Measurements from ENCODE around the gene SIRT5.

Gene SIRT5

DNA sequence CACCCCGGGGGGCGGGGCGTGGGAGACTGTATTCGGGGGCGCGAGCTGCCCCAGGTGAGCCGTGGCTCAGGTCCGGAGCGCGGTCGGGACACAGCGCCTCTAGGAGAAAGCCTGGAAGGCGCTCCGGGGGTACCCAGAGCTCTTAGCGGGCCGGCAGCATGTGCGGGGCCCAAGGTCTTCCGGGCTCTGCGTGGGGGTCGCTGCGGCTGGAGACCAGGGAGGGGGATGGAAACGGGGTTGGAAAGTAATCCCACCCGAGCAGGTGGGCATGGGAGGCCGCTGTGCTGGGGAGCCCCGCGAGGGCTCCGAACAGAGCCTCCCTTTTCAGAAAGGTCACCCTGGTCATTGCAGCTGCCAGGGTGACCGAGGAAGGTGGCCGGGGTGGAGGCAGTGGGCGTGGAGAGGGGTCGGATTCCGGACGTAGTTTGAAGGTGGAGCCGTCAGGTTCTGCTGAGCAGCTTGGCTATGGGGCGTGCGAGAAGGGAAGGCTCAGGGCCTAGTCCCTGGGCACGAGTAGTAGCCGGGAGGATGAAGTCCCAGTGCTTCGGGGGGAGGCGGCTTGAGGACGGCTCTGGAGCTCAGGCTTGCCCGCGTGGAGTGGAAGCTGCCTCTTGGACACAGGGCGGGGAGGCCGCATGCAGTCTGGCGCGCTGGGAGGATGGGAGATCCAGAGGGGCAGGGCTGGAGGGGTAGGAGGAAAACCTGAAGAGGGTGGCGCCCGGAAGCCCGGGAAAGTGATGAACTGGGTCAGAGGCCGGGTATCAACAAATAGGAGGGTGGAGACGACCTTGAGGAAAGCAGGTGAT lies at the start of gene SIRT5:
Gene SIRT5 (plus strand): TSS at position 31 of the 806 bp plus-strand sequence. CDS start 9,510 bp downstream, outside the sequence.
- peak; percentile 71 for DNase-seq (ENCODE audit: low spot score)

DNA sequence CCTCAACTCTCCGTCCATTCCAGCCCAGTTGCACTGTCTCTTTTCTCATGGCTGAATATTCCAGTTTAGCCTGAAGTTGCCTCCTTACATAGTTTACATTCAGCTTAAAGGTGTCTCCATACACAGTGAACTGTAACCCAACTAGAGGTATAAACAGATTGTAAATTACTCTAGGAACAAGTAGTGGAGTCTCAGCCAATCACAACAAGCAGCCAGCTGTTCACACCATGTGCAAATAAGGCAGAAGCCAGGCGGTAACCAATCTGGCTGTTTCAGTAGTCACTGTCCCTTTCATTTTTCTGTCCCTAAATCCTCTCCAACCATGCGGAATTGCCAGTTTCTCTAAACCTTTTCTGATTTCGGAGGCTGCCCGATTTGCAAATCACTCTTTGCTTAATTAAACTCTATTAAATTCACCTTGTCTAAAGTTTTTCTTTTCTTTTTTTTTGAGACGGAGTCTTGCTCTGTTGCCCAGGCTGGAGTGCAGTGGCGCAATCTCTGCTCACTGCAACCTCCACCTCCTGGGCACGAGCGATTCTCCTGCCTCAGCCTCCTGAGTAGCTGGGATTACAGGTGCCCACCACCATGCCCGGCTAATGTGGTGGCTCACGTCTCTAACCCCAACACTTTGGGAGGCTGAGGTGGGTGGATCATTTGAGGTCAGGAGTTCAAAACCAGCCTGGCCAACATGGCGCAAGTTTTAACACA lies 49.4 kb upstream of the SIRT5 start:
- DNase-seq (ENCODE audit: low spot score): no peak

DNA sequence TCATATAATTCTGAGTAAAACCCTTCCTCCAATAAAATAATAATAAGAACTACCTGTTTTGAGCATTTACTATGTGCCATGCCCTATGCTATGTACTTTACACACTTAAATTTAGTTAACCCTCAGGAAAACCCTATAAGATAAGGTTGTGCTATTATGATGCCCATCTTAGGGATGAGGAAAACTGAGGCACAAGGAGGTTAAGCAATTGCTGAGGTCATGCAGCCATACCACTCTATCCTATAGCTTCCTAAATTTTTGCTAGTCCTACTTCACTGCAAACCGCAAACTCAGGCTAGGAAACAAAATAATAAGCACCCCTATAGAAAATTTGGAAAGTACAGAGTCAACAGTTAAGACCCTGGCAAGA lies 48.1 kb upstream of the SIRT5 start:
- no peak for DNase-seq (ENCODE audit: low spot score)

DNA sequence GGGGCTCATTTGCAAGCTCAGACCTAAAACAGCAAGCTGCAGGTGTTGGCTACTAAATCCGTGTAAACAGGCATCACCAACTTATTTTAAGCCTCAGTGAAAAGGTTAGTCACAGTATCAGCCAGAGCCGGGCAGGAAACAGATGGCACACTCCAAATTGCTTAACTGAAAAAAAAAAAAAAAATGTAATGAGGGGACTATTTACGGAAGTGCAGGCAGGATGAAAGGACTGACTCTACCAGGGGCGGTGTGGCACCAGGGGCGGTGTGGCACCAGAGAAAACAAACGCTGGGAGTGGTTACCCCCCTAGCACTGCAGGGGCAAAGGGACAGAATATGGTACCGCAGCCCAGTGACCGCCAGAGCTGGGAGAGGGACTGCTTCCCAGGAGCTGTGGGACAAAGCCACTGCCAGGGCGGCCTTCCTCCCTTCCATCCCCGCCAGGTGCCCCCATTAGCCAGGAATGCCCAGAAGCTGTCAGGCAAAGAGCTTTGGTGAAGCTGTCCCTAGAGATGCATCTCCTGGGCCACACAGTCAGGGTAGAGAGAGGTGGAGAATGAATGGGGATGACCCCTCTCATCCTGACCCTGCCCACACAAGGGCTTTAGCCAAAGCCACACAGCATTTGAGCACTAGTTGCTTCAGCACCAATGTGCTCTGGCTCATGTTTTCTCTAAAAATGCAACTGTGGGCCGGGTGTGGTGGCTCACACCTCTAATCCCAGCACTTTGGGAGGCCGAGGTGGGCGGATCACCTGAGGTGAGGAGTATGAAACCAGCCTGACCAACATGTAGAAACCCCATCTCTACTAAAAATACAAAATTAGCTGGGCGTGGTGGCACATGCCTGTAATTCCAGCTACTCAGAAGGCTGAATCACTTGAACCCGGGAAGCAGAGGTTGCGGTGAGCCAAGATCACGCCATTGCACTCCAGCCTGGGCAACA lies 47.4 kb upstream of the SIRT5 start:
- DNase-seq (ENCODE audit: low spot score): peak; percentile 25

DNA sequence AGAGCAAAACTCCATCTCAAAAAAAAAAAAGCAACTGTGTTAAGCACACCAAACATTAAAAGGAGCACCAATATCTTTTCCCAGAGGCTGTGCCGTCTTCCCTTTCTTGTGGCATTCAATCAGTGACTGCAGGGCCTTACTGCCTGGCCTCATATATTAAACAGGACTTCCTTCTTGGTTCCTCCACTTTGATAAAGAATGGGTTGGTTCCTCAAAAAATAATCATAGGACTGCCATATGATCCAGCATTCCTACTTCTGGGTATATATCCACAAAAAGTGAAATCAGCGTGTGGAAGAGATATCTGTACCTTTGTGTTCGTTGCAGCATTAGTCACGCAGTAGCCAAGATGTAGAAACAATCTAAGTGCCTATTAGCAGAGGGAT lies 46.7 kb upstream of the SIRT5 start:
- no peak for DNase-seq (ENCODE audit: low spot score)

DNA sequence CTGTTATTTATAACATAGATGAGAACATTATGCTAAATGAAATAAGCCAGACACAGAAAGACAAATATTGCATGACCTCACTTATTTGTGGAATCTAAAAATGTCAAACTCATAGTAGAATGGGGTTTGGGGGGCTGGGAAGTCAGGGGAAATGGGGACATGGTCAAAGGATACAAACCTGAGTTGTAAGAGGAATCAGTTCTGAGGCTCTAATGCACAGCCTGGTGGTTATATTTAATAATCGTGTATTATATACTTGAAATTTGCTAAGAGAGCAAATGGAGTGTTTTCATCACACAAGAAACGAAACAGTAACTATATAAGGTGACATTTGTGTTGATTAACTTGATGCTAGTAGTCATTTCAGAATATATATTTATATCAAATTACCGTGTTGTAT lies 46.2 kb upstream of the SIRT5 start:
- no peak for DNase-seq (ENCODE audit: low spot score)

DNA sequence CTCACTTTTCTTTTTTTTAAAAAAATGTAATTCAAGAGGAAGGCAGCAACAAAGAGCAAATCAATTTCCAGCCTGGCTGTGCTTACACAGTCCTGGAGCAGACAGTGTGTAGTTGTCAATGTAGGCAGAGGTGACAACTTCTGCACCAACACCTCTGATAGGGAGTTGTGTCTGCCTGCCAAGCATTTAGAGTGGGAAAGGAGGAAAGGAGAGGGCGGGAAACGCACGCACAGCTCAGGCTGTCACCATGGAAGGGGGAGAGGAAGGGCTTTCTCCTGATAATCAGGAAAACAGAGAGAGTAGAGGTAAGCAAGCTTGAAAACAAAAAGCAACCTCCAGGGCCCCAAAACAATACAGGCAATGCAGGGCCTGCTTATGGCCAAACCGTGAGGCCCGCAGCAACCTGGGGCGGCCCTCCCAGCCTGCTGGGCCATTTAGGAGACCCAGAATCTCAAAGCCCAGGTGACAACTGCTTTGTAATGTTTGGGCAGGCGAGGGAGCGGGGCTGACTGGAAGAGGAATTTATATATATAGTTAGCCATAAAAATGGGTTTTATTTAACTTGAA lies 45.5 kb upstream of the SIRT5 start:
- DNase-seq (ENCODE audit: low spot score): no peak

DNA sequence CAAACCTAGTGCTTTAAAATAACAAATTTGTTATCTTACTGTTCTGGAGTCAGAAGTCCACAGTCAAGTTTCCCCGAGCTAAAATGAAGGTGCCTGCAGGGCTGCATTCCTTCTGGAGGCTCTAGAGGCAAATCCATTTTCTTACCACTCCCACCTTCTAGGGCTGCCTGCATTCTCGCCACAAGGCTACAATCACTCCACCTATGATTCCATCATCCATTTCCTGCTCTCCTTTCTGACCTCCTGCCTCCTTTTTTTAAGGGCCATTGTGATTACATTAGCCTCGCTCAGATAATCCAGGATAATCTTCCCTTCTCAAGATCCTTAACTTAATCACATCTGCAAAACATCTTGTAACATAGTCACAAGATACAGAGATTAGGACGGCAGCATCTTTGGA lies 42.4 kb upstream of the SIRT5 start:
- no peak for DNase-seq (ENCODE audit: low spot score)

DNA sequence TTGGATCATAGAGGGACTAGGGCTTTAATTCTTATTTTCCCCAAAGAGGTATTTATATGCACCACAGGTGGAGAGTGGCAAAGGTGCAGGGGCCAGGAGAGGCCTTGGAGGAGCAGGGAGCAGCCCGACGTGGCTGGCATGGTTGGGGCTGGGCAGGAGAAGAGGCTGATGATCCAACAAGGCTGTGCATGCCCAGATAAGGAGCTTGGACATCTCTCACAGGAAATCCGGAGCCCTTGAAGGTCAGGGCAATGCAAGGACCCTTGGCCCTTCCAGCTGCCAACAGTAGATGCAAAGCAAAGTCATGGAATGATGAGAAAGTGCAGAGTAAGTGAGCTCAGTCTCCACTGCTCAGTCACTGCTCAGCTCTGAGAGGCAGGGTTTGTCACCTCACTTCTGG lies 39.9 kb upstream of the SIRT5 start:
- DNase-seq (ENCODE audit: low spot score): no peak

DNA sequence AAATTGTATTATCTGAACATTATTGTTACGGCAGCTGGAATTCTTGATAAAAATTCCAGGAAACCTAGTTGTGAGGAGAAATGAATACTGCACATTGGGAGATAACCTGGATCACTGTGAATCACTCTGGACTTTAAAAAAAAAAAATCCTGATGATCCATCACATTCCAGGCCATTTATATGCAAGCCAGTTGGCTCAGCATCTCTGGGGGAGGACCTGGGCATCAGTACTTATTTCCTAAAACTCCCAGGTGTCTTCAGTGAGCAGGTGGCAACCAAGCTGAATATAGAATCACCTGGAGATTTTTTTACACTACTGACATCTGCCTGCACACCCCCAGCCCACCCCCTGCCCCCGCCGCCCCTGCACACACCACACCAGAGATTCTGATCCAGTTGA lies 39.1 kb upstream of the SIRT5 start:
- DNase-seq (ENCODE audit: low spot score): no peak

DNA sequence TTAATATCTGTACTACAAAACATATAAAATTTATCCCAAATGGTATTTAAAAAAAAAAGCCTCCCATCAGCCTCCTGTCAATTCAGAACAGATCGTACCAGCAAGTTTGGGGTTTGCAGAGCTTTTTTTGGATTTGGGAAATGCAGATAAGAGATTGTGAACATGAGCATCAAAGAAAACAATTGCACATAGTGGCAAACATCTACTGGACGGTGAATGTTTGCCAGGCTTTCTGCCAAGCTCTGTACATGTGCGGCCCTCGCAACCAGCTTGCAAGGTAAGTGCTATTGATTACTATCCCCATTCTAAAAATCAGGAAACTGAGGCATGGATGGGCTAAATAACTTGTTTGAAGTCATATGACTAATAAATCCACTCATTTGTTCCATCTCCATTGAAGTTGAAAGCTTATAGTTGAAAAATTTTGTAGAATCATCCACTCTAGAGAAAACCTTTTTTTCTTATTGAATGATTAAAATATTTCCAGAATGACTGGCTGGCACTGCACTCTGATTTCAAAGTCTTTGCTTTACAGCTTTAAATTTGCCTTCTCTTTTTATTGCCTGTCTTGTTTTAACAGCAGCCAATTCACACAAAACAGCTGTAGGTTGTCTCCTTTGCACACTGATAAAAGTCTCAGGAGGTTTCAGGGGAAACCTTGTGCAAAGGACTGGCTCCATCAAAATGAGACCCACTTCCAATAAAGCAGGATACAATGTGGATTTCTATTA lies 37.4 kb upstream of the SIRT5 start:
- DNase-seq (ENCODE audit: low spot score): peak; percentile 33

DNA sequence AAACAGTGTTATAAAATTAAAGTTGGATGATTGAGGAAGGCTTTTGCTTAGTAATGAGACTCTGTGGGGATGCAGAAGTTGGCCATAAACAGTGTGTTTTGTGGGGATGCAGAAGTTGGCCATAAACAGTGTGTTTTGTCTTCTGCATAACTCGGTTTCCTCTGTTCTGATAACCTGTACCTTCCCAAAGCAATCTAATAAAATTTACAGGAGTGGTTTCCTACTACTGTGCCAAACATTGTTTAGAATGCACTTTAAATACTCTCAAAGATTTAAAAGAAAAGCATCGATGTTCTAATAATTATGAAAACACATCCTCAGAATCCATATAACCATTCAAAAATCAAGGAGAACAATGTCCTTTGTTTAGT lies 36.9 kb upstream of the SIRT5 start:
- DNase-seq (ENCODE audit: low spot score): no peak

DNA sequence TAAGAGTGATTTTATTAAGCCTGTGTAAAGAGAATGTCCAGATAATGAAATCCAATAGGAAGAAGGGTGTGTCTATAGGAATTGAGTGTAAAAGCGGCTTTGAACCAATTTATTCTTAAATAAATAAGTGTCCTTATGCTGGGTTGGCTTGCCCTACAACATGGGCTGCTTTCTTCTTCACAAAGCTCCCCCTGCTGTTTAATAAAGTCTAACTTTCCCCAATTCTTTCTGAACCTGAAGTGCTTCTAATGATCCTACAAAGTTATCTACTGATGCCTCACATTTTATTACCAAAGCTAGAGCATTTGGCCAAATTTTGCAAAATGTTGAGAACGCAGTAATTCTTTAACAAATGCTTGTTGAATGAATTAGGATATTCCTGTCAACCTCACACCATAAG lies 36.3 kb upstream of the SIRT5 start:
- peak; percentile 72 for DNase-seq (ENCODE audit: low spot score)

DNA sequence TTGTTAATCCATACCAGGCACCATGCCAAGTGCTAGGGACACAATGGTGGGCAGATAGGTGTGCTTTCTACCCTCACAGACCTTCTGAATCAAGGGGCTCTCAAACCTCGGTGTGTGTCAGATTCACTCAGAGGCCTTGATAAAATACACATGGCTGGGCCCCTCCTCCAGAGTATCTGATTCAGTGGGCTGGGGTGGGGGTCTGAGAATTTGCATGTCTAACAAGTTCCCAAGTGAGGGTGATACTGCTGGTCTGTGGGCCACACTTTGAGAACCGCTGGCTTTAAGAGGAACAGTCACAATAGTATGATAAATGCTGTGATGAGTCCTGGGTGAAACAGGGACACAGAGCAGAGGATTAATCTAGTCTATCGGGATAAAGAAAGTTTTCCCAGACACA lies 35.8 kb upstream of the SIRT5 start:
- no peak for DNase-seq (ENCODE audit: low spot score)

DNA sequence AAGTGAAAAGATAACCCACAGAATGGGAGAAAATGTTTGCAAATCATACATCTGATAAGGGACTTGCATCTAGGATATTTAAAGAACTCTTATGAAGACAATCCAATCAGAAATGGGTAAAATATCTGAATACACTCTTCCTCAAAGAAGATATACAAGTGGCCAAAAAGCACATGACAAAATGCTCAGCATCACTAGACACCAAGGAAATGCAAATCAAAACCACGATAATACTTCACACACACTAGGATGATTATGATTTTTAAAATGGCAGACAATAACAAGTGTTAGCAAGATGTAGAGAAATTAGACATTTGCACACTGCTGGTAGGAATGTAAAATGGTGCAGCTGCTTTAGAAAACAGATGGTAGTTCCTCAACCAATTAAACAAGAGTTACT lies 34.8 kb upstream of the SIRT5 start:
- no peak for DNase-seq (ENCODE audit: low spot score)

DNA sequence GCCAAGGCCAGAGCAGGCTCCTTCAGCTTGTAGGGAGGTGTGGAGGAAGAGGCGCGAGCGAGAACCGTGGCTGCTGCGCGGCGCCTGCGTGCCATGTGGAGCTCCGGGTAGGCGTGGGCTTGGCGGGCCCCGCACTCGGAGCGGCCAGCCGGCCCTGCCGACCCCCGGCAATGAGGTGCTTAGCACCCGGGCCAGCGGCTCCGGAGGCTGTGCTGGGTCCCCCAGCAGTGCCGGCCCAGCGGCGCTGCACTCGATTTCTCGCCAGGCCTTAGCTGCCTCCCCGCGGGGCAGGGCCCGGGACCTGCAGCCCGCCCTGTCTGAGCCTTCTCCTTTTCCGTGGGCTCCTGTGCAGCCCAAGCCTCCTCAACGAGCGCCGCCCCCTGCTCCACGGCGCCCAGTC lies 32.9 kb upstream of the SIRT5 start:
- no peak for DNase-seq (ENCODE audit: low spot score)

DNA sequence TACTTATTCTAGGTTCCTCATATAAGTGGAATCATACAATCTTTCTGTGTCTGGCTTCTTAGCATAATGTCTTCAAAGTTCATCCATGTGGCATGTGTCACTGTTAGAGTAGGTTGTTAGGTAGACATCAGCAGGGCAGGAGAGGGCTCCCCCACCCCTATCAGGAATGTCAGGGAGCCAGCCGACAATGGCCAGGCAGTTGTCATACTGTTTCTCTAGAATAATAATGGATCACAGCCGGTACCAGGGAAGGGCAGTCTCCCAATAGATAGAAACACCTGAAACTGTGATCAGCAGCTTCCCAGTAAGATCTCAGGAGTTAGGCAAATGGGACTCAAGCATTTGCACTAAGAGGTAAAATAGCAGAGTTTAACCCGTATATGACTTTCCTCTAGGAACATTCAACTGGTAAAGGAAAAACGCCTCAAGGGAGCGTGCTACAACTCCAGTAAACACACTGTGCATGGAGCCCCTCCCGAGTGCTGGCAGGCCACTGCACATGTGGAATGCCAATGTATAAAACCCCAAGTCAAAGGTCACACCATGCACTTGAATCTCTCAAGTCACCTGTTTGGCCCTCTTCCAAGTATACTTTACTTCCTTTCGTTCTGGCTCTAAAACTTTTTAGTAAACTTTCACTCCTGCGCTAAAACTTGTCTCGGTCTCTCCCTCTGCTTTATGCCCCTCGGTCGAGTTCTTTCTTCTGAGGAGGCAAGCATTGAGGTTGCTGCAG lies 29.8 kb upstream of the SIRT5 start:
- no peak for DNase-seq (ENCODE audit: low spot score)

DNA sequence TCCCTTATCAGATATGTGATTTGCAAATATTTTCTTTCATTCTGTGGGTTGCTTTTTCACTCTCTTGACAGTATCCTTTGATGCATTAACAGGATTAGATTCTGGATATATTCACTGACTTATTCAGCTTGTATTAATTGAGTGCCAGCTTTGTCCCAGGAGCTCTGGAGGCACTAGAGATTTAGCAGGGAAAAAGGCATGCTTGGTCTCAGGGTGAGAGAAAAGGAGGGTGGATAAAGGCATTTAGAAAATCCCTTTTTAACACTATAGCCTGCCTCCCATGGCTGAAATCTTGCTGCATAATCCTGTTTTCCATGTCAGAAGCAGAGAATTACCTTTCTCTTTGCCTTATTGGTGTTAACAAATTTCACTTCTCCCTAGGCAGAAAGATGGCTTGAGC lies 28.5 kb upstream of the SIRT5 start:
- DNase-seq (ENCODE audit: low spot score): no peak

DNA sequence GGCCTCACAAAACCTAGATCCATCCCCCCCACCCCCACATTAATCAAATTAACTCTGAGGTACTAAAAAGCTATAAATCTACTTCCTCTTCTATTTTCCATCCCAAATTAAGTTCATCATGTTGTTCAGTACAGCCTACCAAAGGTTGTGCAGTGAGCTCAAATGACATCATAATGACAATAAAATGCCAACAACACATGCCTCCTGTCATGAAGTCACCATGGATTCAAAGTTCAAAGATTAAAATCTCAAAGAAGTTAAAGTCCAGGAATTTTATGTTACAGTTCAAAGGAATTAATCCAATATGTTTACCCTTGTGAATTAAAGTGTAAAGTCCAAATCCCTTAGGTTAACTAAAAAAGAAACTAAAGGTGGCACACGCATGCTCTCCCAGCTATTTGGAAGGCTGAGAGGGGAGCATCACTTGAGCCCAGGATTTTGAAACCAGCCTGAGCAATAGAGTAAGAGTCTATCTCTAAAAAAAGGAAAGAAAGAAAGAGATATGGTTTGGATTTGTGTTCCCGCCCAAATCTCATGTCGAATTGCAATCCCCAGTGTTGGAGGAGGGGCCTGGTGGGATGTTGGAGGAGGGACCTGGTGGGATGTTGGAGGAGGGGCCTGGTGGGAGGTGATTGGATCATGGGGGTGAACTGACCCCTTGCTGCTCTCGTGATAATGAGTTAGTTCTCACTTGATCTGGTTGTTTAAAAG lies 25.7 kb upstream of the SIRT5 start:
- no peak for DNase-seq (ENCODE audit: low spot score)

DNA sequence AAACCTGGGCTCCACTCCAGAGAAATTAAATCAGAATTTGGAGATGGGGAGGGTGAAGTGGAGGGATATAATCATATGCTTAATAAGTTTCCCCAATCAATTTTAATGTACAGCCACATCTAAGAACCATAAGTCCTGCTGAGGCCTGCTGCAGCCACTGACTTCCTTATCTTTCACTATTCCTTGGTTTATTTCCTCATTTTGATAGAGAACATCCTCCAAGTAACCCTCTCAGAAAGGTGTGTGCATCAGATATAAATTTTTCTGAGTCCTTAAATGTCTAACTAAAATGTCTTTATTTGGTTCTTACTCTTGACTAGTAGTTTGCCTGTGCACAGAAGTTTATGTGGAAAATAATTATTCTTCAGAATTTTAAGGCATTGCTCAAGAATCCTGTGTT lies 23.7 kb upstream of the SIRT5 start:
- DNase-seq (ENCODE audit: low spot score): no peak
